SK-N-SH (cell line): ENCODE results near the gene PGS1. TPM values are rescaled to one million over a fixed set of nuclear protein-coding genes. Genes with fewer than 3 reads are reported as not detected.

Source experiments
- CTCF ChIA-PET: fragments of 300-600, 350-600 bp; formaldehyde crosslinking; extraction: SDS; loops from one replicate; lab custom pipeline; 2021; lab: Yijun Ruan, JAX
- POLR2A ChIA-PET: fragments of 350-600 bp; sonication (Branson Sonifier 250); formaldehyde crosslinking; extraction: SDS; loops from one replicate; lab custom pipeline; 2020; ENCODE audit warnings: antibody characterized with exemption, inconsistent platforms; lab: Yijun Ruan, JAX
- DNase-seq: peaks from one replicate; pipeline ENCODE4 v3.0.0; 2012
- H2AFZ ChIP-seq: fragments of 200-600 bp; sonication (generic); 2 replicates; pipeline ENCODE4 v1.8.1; 2016; ENCODE audit warnings: antibody characterized with exemption, mild to moderate bottlenecking, low read depth
- H3F3A ChIP-seq: fragments of 200-600 bp; sonication (generic); replicated peaks from 2 replicates; pipeline ENCODE3; 2016; ENCODE audit warnings: antibody characterized with exemption, mild to moderate bottlenecking; ENCODE audit not compliant: insufficient read depth
- H3K27ac ChIP-seq, 2 experiments: fragments of 200-500 bp in 1 of 2; fragments of 200-600 bp in 1 of 2; sonication (Bioruptor generic) in 1 of 2; sonication (generic), shearing (Covaris generic) in 1 of 2; 2 replicates each; pipeline versions ENCODE4 v1.5.1 to v1.6.1; 2014 to 2016; ENCODE audit warnings: low read depth in 2 of 2, inconsistent platforms in 1 of 2, low read length in 1 of 2, mild to moderate bottlenecking in 1 of 2, mixed read lengths in 1 of 2
- H3K27me3 ChIP-seq: fragments of 200-600 bp; sonication (generic), shearing (Covaris generic); 2 replicates; pipeline ENCODE4 v1.6.1; 2016; ENCODE audit warnings: mixed run types; ENCODE audit not compliant: insufficient read depth
- H3K36me3 ChIP-seq, 2 experiments: fragments of 200-500 bp in 1 of 2; fragments of 200-600 bp in 1 of 2; sonication (Bioruptor generic) in 1 of 2; sonication (generic) in 1 of 2; replicated peaks in 1 of 2; 2 replicates each; pipeline versions ENCODE3 to v1.5.1; 2014 to 2016; ENCODE audit warnings: low read length in 1 of 2, mild to moderate bottlenecking in 1 of 2; ENCODE audit not compliant: insufficient read depth in 2 of 2, control insufficient read depth in 1 of 2
- H3K4me1 ChIP-seq, 2 experiments: fragments of 200-500 bp in 1 of 2; fragments of 200-600 bp in 1 of 2; sonication (Bioruptor generic) in 1 of 2; sonication (generic), shearing (Covaris generic) in 1 of 2; 2 replicates each; pipeline versions ENCODE4 v1.5.1 to v1.6.1; 2014 to 2016; ENCODE audit warnings: low read depth in 1 of 2, low read length in 1 of 2, mixed run types in 1 of 2; ENCODE audit not compliant: insufficient read depth in 2 of 2, control insufficient read depth in 1 of 2
- H3K4me2 ChIP-seq: fragments of 200-600 bp; sonication (generic), shearing (Covaris generic); 2 replicates; pipeline ENCODE4 v1.6.1; 2017; ENCODE audit warnings: mixed run types
- H3K4me3 ChIP-seq, 2 experiments: fragments of 200-500 bp in 1 of 2; fragments of 200-600 bp in 1 of 2; sonication (Bioruptor generic) in 1 of 2; sonication (generic), shearing (Covaris generic) in 1 of 2; 2 replicates each; pipeline versions ENCODE4 v1.5.1 to v1.8.1; 2014 to 2016; ENCODE audit warnings: low read depth in 2 of 2, inconsistent platforms in 1 of 2, low read length in 1 of 2, mild to moderate bottlenecking in 1 of 2, mixed read lengths in 1 of 2, moderate library complexity in 1 of 2
- H3K79me2 ChIP-seq: fragments of 200-600 bp; sonication (generic); 2 replicates; pipeline ENCODE4 v1.8.1; 2017; ENCODE audit warnings: mild to moderate bottlenecking; ENCODE audit not compliant: insufficient read depth
- H3K9ac ChIP-seq: fragments of 200-600 bp; sonication (generic); 2 replicates; pipeline ENCODE4 v1.6.1; 2017; ENCODE audit warnings: mixed run types
- H3K9me2 ChIP-seq: fragments of 200-600 bp; sonication (generic); 2 replicates; pipeline ENCODE4 v1.6.1; 2017; ENCODE audit warnings: mixed run types
- H3K9me3 ChIP-seq: fragments of 200-600 bp; sonication (generic); 2 replicates; pipeline ENCODE4 v1.6.1; 2017; ENCODE audit warnings: mixed run types, mild to moderate bottlenecking, moderate library complexity
- H4K20me1 ChIP-seq: fragments of 200-600 bp; sonication (generic); 2 replicates; pipeline ENCODE4 v1.6.1; 2017; ENCODE audit warnings: mild to moderate bottlenecking, mixed run types; ENCODE audit not compliant: insufficient read depth
- CTCF ChIP-seq: fragments of 200-600 bp; sonication (generic); IDR thresholded peaks from 2 replicates; pipeline ENCODE4 v1.6.1; 2017; ENCODE audit warnings: antibody characterized with exemption, mild to moderate bottlenecking, moderate library complexity
- ELF1 ChIP-seq: IDR thresholded peaks from 2 replicates; pipeline ENCODE4 v1.4.0; 2012
- EZH2phosphoT487 ChIP-seq: fragments of 200-600 bp; sonication (generic); IDR thresholded peaks from 2 replicates; pipeline ENCODE4 v1.6.1; 2017; ENCODE audit warnings: low read depth, mixed run types, mild to moderate bottlenecking, antibody characterized with exemption, moderate library complexity, borderline replicate concordance
- IRF3 ChIP-seq: fragments of 150-350 bp; IDR thresholded peaks from 2 replicates; pipeline ENCODE4 v1.6.1; 2016; ENCODE audit warnings: mild to moderate bottlenecking, low read depth, low read length
- JUND ChIP-seq: IDR thresholded peaks from 2 replicates; pipeline ENCODE4 v1.4.0; 2012
- MAX ChIP-seq: IDR thresholded peaks from 2 replicates; pipeline ENCODE4 v1.4.0; 2012; ENCODE audit warnings: low read depth
- RXRA ChIP-seq: IDR thresholded peaks from 2 replicates; pipeline ENCODE4 v1.4.0; 2012; ENCODE audit warnings: low read depth, mild to moderate bottlenecking, borderline replicate concordance
- TCF12 ChIP-seq: IDR thresholded peaks from 2 replicates; pipeline ENCODE4 v1.4.0; 2012
- USF2 ChIP-seq: fragments of 150-350 bp; IDR thresholded peaks from 2 replicates; pipeline ENCODE4 v1.6.1; 2017; ENCODE audit warnings: antibody characterized with exemption, low read length, low read depth, borderline replicate concordance
- WGBS: methylation state at CpG from one replicate; pipeline ENCODE4 v1.1.6; 2017; ENCODE audit warnings: low lambda C conversion rate; 5-methylcytosine and 5-hydroxymethylcytosine counted together
- polyA plus RNA-seq, 3 experiments: library from polyadenylated mRNA; depleted of rRNA; stranded (reverse); fragments of >200 nt; gene quantifications; 2 replicates each; pipeline ENCODE4 v1.2.3, GENCODE V29; 2012
- TF ChIP-seq, protein P1 (sequence below): IDR thresholded peaks from 2 replicates; pipeline ENCODE4 v1.4.0; 2012; ENCODE audit warnings: low read depth, borderline replicate concordance

Gene PGS1
- polyA plus RNA-seq, 1 of the 3 experiments (the other 2 are of a cell fraction): 88.4 TPM

GRCh38 chr17:78406920-78407319 lies 28.5 kb downstream of the PGS1 start:
- Histone ChIP-seq H3K9me2 (no peaks in the 10 kb centered on the region), H4K20me1 (peaks cover 57% of the 10 kb centered on the region), H3K4me1 (peaks cover 0 to 19% of the 10 kb centered on the region in 2 experiments; a peak in 1 of 4 replicates), H3F3A (no peaks in the 10 kb centered on the region), H3K9me3 (no peaks in the 10 kb centered on the region), H3K4me3 (no peak overlapping the region), H3K27ac (no peak overlapping the region), H3K79me2 (peaks cover 85% of the 10 kb centered on the region), H3K4me2 (no peak overlapping the region), H3K27me3 (no peaks in the 10 kb centered on the region), H3K36me3 (peaks cover 38 to 44% of the 10 kb centered on the region in 2 experiments), H2AFZ (no peak overlapping the region), H3K9ac (no peak overlapping the region)
- no peak for DNase-seq
- POLR2A ChIA-PET: no interaction called here
- CTCF ChIA-PET: interaction anchor here (0.9 to 3.3 kb wide), 3 partner anchors 14 to 232 kb away, joined by 3 to 19 read pairs (median 3); no protein-coding TSS in a partner anchor
- TF ChIP-seq MAX: no peak
- TF ChIP-seq IRF3: no peak
- TF ChIP-seq ELF1: no peak
- no peak for TF ChIP-seq EZH2phosphoT487
- no peak for TF ChIP-seq TCF12
- no peak for TF ChIP-seq JUND
- TF ChIP-seq, protein P1, sequence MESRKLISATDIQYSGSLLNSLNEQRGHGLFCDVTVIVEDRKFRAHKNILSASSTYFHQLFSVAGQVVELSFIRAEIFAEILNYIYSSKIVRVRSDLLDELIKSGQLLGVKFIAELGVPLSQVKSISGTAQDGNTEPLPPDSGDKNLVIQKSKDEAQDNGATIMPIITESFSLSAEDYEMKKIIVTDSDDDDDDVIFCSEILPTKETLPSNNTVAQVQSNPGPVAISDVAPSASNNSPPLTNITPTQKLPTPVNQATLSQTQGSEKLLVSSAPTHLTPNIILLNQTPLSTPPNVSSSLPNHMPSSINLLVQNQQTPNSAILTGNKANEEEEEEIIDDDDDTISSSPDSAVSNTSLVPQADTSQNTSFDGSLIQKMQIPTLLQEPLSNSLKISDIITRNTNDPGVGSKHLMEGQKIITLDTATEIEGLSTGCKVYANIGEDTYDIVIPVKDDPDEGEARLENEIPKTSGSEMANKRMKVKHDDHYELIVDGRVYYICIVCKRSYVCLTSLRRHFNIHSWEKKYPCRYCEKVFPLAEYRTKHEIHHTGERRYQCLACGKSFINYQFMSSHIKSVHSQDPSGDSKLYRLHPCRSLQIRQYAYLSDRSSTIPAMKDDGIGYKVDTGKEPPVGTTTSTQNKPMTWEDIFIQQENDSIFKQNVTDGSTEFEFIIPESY: no peak
- no peak for TF ChIP-seq RXRA
- no peak for TF ChIP-seq CTCF
- TF ChIP-seq USF2: no peak
- WGBS: 91% methylated on average over 8 of the region's 8 CpGs
